DMS53 treated with DMSO at 0.1 percent for 48 hours (cell line): Measurements from ENCODE around the gene CEP112.
"Not testable (repeated sequence)": the region's sequence is repeated elsewhere in the genome, so short reads cannot be mapped to it uniquely, and the experiment has no call there.

Experiments used
- DNase-seq: peaks from one replicate; lab custom pipeline; 2025; ENCODE audit not compliant: unreplicated experiment; lab: John Stamatoyannopoulos, UW

The CEP112 gene

GRCh38 chr17:65790241-65790640, 401.7 kb downstream of the CEP112 start:
- no peak for DNase-seq

DNA sequence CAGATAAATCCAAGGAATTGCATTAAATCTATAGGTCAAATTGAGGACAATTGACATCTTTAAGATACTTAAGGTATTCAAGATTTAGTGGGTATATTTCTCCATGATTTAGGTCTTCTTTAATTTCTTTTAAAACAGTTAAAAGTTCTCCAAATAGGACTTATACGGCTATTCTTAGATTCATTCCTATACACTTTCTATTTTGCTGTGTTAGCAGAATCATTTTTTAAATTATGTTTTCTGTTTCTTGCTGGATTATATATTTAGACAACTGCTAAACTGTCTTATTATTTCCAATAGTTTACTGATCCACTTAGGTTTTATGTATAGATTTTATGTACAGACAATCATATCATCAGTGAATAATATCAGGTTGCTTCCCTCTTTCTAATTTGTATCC, 404.4 kb downstream of the CEP112 start:
- no peak for DNase-seq

DNA sequence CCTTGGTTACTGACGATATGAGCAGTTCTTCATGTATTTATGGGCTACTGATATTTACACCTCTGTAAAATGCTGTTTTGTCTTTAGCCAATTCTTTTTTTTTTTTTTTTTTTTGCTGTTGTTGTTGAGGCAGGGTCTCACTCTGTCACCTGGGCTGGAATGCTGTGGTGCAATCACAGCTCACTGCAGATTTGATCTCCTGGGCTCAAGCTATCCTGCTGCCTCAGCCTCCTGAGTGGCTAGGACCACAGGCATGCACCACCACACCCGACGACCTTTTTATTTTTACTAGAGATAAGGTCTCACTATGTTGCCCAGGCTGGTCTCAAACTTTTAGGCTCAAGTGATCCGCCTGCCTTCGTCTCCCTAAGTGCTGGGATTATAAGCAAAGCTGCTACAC, 405.5 kb downstream of the CEP112 start:
- DNase-seq: no peak

- peak; percentile 20 for DNase-seq
Measured at GRCh38 chr17:65785109-65785508, 406.8 kb downstream of the CEP112 start.

DNA sequence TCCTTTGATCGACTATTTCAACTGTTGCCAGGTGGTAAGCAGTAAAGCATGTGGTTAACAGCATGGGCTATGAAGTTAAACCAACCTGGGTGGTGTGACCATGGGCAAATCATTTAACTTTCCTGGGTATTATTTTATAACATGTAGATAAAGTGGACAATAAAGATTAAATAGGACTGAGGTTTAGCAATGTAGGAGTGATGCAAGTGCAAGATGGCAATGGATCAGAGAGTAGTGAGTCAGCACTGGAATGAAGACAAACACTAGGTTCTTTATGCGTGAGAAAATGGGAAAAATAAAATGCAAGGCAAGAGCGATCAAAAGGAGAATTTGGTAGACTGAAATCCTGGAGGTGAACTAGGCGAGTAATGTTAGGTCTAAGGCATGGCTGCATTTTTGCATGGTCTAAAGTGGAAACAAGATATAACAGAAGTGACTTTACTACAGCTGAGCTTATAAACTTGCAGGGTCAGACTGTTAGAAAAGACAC, 408.0 kb downstream of the CEP112 start:
- no peak for DNase-seq

DNA sequence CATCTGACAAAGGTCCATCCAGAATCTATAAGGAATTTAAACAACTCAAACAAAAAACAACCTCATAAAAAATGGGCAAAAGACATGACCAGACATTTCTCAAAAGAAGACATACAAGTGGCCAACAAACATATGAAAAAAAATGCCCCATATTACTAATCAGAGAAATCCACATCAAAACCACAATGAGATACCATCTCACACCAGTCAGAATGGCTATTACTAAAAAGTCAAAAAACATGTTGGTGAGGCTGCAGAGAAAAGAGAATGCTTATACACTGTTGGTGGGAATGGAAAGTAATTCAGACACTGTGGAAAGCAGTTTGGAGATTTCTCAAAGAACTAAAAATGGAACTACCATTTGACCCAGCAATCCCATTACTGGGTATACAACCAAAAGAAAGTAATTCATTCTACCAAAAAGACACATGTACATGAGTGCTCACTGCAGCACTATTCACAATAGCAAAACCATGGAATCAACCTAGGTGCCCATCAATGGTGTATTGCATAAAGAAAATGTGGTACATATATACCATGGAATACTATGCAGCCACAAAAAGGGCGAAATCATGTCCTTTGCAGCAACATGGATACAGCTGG, 409.7 kb downstream of the CEP112 start:
- DNase-seq: not testable (repeated sequence)

GRCh38 chr17:65780111-65780510, 411.8 kb downstream of the CEP112 start:
- DNase-seq: no peak

DNA sequence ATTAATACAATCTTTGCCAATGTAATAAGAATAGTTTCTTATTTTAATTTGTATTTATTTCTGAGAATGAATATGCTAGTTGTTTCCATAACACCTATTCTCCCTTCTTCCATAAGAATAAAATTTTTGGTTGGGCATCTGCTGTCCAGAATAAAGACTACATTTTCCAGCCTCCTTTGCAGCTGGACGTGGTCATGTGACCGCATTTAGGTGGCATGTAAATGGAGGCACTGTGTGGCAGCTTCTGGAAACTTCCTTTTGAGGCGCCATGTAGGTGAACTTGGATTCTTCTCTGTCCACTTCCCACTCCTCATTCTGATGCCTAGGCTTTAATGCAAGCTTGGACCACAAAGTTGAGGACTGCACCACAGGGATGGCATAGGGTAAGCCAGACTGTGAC, 415.0 kb downstream of the CEP112 start:
- no peak for DNase-seq

GRCh38 chr17:65774787-65775186, 417.1 kb downstream of the CEP112 start:
- DNase-seq: no peak

GRCh38 chr17:65772989-65773388, 418.9 kb downstream of the CEP112 start:
- no peak for DNase-seq

DNA sequence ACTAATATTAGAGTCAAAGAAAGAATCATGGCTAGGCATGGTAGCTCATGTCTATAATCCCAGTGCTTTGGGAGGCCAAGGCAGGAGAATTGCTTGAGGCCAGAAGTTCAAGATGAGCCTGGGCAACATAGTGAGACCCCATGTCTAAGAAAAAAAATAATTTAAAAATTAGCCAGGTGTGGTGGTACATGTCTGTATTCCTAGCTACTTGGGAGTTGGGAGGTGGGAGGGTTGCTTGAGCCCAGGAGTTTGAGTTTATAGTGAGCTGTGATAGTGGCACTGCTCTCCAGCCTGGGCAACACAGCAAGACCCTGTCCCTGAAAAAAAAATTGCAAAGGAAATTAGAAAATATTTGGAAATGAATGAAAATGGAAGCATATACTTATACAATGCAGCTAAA, 420.2 kb downstream of the CEP112 start:
- no peak for DNase-seq

- DNase-seq: no peak
Measured at GRCh38 chr17:65763786-65764185, 428.1 kb downstream of the CEP112 start.

- DNase-seq: no peak
Measured at GRCh38 chr17:65762973-65763372, 429.0 kb downstream of the CEP112 start.

DNA sequence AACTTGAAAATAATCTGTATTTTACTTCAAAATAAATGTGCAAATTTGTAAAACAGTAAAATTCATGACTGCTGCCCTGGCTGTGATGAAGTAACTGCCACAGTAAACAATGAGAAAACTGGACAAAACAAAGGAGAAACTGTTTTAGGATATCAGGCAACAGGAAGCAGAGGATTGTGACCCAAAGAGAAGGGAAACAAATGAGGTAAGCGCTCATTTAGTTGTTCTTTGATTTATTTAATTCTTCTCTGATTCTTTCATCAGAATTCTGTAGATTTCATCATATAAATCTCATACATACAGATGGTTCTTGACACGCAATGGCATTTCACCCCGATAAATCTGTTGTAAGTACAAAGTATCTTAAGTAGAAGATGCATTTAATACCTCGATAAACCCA, 432.4 kb downstream of the CEP112 start:
- DNase-seq: no peak

DNA sequence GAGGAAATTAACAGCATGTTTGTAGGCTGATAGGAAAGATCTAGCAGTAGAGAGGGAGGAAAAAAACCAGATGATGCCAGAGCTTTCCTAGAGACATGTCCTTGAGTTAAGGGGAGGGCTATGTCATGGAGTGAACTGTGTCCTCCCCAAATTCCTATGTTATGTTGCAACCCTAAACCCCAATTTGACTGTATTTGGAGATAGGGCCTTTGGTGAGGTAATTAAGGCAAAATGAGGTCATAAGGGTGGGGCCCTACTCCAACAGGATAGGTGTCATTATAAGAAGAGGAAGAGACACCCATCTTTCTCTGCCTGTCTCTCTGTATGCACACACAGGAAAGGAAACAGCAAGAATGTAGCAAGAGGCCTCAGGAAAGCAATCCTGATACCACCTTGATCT, 435.2 kb downstream of the CEP112 start:
- DNase-seq: no peak

GRCh38 chr17:65755799-65756198, 436.1 kb downstream of the CEP112 start:
- no peak for DNase-seq

- no peak for DNase-seq
Measured at GRCh38 chr17:65754630-65755029, 437.3 kb downstream of the CEP112 start.

DNA sequence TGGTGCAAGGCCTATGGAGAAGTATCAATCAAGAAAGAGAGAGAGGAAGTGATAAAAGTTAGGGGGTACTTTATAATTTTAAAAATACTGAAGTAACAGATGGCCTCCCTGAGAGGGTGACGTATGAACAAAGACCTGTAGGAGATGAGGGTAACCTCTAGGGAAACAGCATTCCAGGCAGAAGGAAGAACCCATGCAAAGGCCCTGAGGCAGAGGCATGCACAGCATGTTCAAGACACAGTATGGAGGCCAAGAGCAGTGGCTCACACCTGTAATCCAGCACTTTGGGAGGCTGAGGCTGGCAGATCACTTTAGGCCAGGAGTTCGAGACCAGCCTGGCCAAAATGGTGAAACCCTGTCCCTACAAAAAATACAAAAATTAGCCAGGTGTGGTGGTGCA, 437.9 kb downstream of the CEP112 start:
- DNase-seq: no peak

GRCh38 chr17:65753348-65753747, 438.6 kb downstream of the CEP112 start:
- no peak for DNase-seq

- no peak for DNase-seq
Measured at GRCh38 chr17:65751263-65751662, 440.7 kb downstream of the CEP112 start.

GRCh38 chr17:65750631-65751115, 441.3 kb downstream of the CEP112 start:
- peak; percentile 76 for DNase-seq

GRCh38 chr17:65750166-65750565, 441.8 kb downstream of the CEP112 start:
- peak; percentile 13 for DNase-seq

- no peak for DNase-seq
Measured at GRCh38 chr17:65749479-65749878, 442.5 kb downstream of the CEP112 start.
